Neural crest cell (in vitro differentiated cells): Measurements from ENCODE around the gene MICA. TPM values are rescaled to one million over a fixed set of nuclear protein-coding genes. Genes with fewer than 3 reads are reported as not detected.
"Not testable (repeated sequence)": the region's sequence is repeated elsewhere in the genome, so short reads cannot be mapped to it uniquely, and the experiment has no call there.

Experiments
- DNase-seq: peaks from one replicate; pipeline ENCODE4 v3.0.0; 2021; ENCODE audit warnings: low read depth, mixed read lengths, low spot score
- H3K27ac Mint-ChIP-seq: one replicate; pipeline ENCODE4 v1.8.0; 2021; ENCODE audit warnings: mild to moderate bottlenecking, mixed read lengths; ENCODE audit not compliant: unreplicated experiment
- H3K27me3 Mint-ChIP-seq: 2 replicates; pipeline ENCODE4 v1.8.0; 2021; ENCODE audit warnings: low read depth, mild to moderate bottlenecking, mixed read lengths
- H3K36me3 Mint-ChIP-seq: 2 replicates; pipeline ENCODE4 v1.8.0; 2021; ENCODE audit warnings: low read depth, mild to moderate bottlenecking, mixed read lengths
- H3K4me1 Mint-ChIP-seq: 2 replicates; pipeline ENCODE4 v1.8.0; 2021; ENCODE audit warnings: mixed read lengths
- H3K4me3 Mint-ChIP-seq: one replicate; pipeline ENCODE4 v1.8.0; 2021; ENCODE audit warnings: mild to moderate bottlenecking, mixed read lengths
- H3K9me3 Mint-ChIP-seq: 2 replicates; pipeline ENCODE4 v1.8.0; 2021; ENCODE audit warnings: mixed read lengths
- total RNA-seq: library from RNA; stranded (reverse); gene quantifications from 2 replicates; pipeline ENCODE4 v1.2.1, GENCODE V29; 2021
- TF ChIP-seq, protein P1 (sequence below): fragments of 200-600 bp; sonication (generic); conservative IDR thresholded peaks from 2 replicates; pipeline ENCODE4 v1.5.0; 2021; ENCODE audit warnings: antibody characterized with exemption, mild to moderate bottlenecking

Gene MICA
- total RNA-seq, 1 donor from 2014 or later: 21.1 TPM

DNA sequence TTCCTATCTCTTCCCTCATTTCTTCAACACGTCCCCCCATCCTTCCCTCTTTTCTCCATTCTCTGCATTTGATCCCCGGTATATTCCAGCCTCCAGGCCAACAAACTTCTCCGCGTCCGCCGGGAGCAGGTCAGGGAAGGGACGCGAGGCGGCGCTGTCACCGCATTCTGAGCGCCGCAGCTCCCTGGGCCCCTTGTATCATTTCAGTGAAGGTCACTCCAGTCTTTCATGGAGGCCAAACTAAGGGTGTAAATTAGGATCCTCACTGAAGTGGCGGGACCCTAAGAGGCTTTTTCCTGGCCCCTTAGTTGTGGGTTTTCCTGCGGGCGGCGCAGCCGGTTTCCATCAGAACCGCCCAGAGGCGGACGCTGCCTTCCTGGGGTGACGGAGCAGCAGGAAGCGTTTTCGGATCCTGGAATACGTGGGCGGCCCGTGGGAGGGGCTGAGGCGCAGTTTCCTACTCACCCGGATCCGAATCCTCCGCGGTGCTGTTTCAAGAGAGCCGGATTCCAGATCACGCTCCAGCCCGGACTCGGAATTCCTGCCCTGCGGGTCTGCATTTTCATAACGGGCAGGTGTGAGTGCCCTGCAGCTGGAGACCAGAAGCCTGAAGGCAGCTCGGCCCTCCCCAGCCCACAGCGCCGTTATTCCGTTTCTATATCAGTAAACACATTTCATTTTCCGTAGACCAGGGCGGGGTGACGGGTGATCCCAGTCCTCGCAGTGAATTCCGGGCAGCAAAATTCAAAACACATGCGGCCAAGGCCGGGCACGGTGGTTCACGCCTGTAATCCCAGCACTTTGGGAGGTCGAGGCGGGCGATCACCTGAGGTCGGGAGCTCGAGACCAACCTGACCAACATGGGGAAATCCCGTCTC lies 3.6 kb upstream of the MICA start:
- TF ChIP-seq, protein P1, sequence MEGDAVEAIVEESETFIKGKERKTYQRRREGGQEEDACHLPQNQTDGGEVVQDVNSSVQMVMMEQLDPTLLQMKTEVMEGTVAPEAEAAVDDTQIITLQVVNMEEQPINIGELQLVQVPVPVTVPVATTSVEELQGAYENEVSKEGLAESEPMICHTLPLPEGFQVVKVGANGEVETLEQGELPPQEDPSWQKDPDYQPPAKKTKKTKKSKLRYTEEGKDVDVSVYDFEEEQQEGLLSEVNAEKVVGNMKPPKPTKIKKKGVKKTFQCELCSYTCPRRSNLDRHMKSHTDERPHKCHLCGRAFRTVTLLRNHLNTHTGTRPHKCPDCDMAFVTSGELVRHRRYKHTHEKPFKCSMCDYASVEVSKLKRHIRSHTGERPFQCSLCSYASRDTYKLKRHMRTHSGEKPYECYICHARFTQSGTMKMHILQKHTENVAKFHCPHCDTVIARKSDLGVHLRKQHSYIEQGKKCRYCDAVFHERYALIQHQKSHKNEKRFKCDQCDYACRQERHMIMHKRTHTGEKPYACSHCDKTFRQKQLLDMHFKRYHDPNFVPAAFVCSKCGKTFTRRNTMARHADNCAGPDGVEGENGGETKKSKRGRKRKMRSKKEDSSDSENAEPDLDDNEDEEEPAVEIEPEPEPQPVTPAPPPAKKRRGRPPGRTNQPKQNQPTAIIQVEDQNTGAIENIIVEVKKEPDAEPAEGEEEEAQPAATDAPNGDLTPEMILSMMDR: peak; percentile 91
- Mint-ChIP-seq H3K27ac (peak overlapping the region; percentile 83), H3K4me3 (peak overlapping the region; percentile 85), H3K36me3 (no peaks in the 10 kb centered on the region), H3K4me1 (peaks cover 50% of the 10 kb centered on the region), H3K27me3 (peaks cover 22% of the 10 kb centered on the region), H3K9me3 (no peaks in the 10 kb centered on the region)
- DNase-seq: peak; percentile 71

DNA sequence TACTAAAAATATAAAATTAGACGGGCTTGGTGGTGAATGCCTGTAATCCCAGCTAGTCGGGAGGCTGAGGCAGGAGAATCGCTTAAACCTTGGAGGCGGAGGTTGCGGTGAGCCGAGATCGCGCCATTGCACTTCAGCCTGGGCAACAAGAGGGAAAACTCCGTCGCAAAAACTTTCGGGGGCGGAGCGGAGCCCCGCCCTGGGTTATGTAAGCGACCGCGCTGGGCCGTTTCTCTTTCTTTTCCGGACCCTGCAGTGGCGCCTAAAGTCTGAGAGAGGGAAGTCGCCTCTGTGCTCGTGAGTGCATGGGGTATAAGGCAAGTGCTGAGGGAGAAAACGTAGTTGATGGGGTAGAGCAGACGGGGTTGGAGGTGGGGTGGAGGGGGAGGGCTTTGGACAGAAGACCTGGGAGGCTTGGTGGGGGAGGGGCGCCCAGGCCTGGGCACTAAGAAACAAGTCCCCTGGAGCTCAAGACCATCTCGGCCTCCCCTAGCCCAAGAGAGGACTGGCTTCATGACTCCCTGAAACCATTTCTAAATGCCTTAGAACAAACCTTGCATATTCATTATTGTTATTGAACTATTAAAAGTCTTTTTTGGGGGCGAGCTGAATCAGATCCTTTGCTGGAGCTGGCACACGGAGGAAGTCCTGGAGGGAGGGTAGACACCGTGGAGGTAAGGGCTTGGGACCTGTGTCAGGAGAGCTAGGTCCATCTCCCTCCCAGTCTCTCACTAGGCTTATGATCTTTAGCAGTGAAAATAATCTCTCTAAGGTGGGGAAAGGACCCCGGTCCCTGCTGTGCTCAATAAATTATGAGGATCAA lies 2.7 kb upstream of the MICA start:
- Mint-ChIP-seq H3K36me3 (no peaks in the 10 kb centered on the region), H3K9me3 (no peaks in the 10 kb centered on the region), H3K4me3 (peak overlapping the region; percentile 85), H3K27ac (no peak overlapping the region), H3K4me1 (peaks cover 54% of the 10 kb centered on the region), H3K27me3 (peaks cover 22% of the 10 kb centered on the region)
- peak; percentile 14 for DNase-seq
- TF ChIP-seq, protein P1: no peak

DNA sequence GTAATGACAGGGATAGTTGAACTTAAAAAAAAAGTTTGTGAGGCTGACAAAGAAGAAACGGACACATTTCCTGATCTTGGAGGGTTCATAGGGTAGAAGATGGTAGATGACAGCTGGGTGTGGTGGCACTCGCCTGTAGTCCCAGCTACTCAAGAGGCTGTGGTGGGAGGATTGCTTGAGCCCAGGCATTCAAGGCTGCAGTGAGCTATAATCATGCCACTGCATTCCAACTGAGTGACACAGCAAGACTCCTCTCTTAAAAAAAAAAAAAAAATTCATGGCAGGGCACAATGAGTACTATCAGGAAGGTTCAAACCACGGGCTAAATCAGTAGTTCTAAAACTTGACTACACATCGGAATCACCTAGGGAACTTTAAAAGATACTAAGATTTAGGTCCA lies 2.0 kb upstream of the MICA start:
- no peak overlapping the region for H3K27ac Mint-ChIP-seq
- TF ChIP-seq, protein P1: no peak
- H3K36me3 Mint-ChIP-seq: peaks cover 1% of the 10 kb centered on the region
- peaks cover 61% of the 10 kb centered on the region for H3K4me1 Mint-ChIP-seq
- H3K4me3 Mint-ChIP-seq: peak overlapping the region; percentile 85
- peaks cover 22% of the 10 kb centered on the region for H3K27me3 Mint-ChIP-seq
- no peak for DNase-seq
- no peaks in the 10 kb centered on the region for H3K9me3 Mint-ChIP-seq

DNA sequence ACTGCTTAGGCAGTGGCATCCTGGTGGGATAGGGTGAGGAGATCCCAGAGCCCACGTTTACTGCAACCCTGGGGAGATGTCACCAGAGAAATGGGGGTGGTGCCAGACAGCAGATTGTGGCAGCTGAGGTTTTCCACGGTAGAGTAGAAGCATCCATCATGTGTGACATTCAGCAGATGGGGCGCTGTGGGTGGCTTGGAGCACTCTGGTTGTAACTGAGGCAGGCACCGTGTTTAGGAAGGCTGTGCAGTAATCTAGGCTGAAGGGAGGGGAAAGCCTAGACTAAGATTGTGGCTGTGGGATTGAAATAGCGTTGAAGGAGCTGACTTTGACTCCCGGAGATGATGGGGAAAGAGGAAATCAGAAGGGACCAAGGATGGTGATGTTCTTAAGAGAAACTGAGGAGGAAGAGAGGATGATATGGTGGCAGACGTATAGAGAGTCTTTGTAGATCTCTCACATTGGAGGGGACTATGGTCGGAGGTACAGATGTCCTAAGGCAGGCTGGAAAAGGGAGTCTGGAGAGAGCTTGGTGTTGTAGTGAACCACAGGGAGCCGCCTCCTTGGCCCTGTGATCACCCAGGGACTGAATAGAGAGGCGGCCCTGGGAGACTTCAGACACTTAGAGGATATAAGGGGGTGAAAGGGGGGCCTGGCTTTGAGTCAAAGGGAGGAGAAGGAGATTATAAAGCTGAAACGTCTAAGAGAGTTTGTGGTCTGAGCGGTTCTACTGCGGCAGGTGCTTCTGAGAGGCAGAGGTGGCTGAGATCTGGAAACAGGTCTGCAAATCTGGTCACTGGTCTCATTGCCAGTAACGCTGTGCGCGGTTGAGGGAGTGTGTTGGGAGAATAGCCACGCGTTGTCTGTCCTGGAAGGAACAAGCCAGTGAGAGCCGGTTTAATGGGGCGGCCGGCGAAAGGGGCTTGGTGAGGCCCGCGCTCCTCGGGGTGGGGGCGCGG lies 792 bp upstream of the MICA start:
- peaks cover 7% of the 10 kb centered on the region for H3K36me3 Mint-ChIP-seq
- peaks cover 20% of the 10 kb centered on the region for H3K27me3 Mint-ChIP-seq
- no peak for DNase-seq
- peak overlapping the region; percentile 17 for H3K27ac Mint-ChIP-seq
- no peaks in the 10 kb centered on the region for H3K9me3 Mint-ChIP-seq
- peaks cover 63% of the 10 kb centered on the region for H3K4me1 Mint-ChIP-seq
- TF ChIP-seq, protein P1: no peak
- H3K4me3 Mint-ChIP-seq: peak overlapping the region; percentile 85

DNA sequence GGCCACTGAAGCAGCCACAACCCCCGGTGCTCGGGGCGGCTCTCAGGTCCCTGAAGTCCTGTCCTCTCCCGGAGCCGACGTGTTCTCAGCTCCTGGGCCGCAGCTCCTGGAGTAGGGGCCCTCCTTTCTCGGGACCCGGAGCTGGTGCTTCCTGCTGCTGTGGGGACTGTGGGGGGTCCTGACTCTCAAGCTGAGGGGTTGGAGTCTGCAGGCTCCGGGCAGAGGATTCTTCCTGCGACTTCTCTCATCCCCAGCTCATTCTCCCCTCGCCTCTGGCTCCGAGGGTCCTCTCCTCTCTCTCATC lies 618 bp downstream of the MICA start:
- Mint-ChIP-seq H3K27ac (peak overlapping the region; percentile 86), H3K4me1 (peaks cover 63% of the 10 kb centered on the region), H3K4me3 (peak overlapping the region; percentile 85), H3K27me3 (peaks cover 20% of the 10 kb centered on the region)
- H3K36me3 Mint-ChIP-seq, H3K9me3 Mint-ChIP-seq, DNase-seq: not testable (repeated sequence)
